Pancreas (tissue), 10 donors: ENCODE measurements around the gene HTR5A. TPM values are rescaled to one million over a fixed set of nuclear protein-coding genes. Genes with fewer than 3 reads are reported as not detected.

Experiments used
- ATAC-seq, 4 donors: fragments of 200-7000 bp; cut with Tn5 transposase; one replicate each; pipeline versions ENCODE4 v1.8.0 to v1.9.1; 2020; ENCODE audit warnings: mild to moderate bottlenecking in 4 of 4, moderate library complexity in 4 of 4
- DNase-seq, 6 donors: peaks; one replicate each; pipeline ENCODE4 v3.0.0-alpha.2; 2020
- FAIRE-seq: peaks from 2 replicates; lab custom pipeline; 2012; peaks lifted over from hg19 to GRCh38; lab: Jason Lieb, UNC
- H3K27ac ChIP-seq, 4 donors: fragments of 200-600 bp; sonication (generic); 1 replicate in 3 of 4; 2 replicates in 1 of 4; pipeline versions ENCODE4 v1.5.0 to v1.8.0; 2020
- H3K27me3 ChIP-seq, 4 donors: fragments of 200-600 bp; one replicate each; pipeline ENCODE4 v1.8.0; 2021
- H3K36me3 ChIP-seq, 3 donors: fragments of 200-600 bp; sonication (generic) in 1 of 3; one replicate each; pipeline versions ENCODE4 v1.5.0 to v1.8.0; 2020 to 2021
- H3K4me1 ChIP-seq, 3 donors: fragments of 200-600 bp; one replicate each; pipeline ENCODE4 v1.8.0; 2021
- H3K4me3 ChIP-seq, 4 donors: fragments of 200-600 bp; sonication (generic) in 2 of 4; one replicate each; pipeline versions ENCODE4 v1.5.0 to v1.8.0; 2020 to 2021
- H3K9me3 ChIP-seq, 4 donors: fragments of 200-600 bp; one replicate each; pipeline ENCODE4 v1.8.0; 2021
- WGBS, 2 donors: extraction: QIAGEN DNeasy Blood & Tissue Kit; methylation state at CpG; one replicate each; pipeline ENCODE4 v1.1.7; 2013; 5-methylcytosine and 5-hydroxymethylcytosine counted together
- intact Hi-C, 3 donors: fragments of 100-400 bp; cut with DNase I; formaldehyde crosslinking; loops; one replicate each; pipeline versions ENCODE4 v1.11.1 to v1.14.2; 2022
- polyA plus RNA-seq, 2 donors: library from polyadenylated mRNA; stranded (reverse); fragments of 200-250 nt; gene quantifications; one replicate each; pipeline ENCODE4 v1.2.3, GENCODE V29; 2013
- total RNA-seq, 6 donors: library from RNA; stranded (reverse); fragmentation: NEBNext Ultra II Directional in 4 of 6; extraction: Animal tissue kit (Norgen Biotek cat#: 25700) in 4 of 6; gene quantifications; one replicate each; pipeline versions ENCODE4 v1.2.1 to v1.2.4, GENCODE V29; 2021 to 2023
- TF ChIP-seq, protein P1 (sequence below), 4 donors: fragments of 200-600 bp; sonication (generic) in 3 of 4; IDR thresholded peaks; one replicate each; pipeline versions ENCODE4 v1.5.0 to v1.8.0; 2021; ENCODE audit warnings: antibody characterized with exemption in 4 of 4
- donor health status: healthy with polysubstance abuse.
- donor health status: DM: no; HTN: no; CAD: no; lungs with moderate emphysema.
- donor health status: DM: no; HTN: no; CAD: no.
- donor health status: control.
- donor health status: control.
- donor health status: Bipolar disorder and iron deficiency.
- donor health status: DM: yes; HTN: yes; CAD: no.
- donor health status: DM: no; HTN: no; CAD: no.
- donor health status: DM: no; HTN: no; CAD: no.
- donor health status: DM: yes; HTN: yes; CAD: no.

Gene HTR5A
- total and polyA plus RNA-seq, 8 donors: not detected

DNA sequence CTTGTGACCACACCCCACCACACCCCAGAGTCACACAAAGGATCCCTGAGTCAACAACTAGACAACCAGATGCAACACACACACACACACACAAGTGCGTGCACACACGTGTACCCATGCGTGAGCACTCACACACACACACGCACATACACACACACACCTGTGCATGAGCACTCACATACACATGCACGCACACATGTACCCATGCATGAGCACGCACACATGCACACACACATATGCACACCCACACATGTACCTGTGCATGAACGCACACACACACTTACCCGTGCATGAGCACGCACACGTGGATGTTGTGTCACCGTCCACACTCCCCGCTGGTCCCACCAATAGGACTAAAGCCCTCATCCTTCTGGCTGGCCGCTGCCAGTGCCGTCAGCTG, 60.4 kb downstream of the HTR5A start:
- intact Hi-C loops: no loop called here
- no peak for FAIRE-seq
- TF ChIP-seq, protein P1, sequence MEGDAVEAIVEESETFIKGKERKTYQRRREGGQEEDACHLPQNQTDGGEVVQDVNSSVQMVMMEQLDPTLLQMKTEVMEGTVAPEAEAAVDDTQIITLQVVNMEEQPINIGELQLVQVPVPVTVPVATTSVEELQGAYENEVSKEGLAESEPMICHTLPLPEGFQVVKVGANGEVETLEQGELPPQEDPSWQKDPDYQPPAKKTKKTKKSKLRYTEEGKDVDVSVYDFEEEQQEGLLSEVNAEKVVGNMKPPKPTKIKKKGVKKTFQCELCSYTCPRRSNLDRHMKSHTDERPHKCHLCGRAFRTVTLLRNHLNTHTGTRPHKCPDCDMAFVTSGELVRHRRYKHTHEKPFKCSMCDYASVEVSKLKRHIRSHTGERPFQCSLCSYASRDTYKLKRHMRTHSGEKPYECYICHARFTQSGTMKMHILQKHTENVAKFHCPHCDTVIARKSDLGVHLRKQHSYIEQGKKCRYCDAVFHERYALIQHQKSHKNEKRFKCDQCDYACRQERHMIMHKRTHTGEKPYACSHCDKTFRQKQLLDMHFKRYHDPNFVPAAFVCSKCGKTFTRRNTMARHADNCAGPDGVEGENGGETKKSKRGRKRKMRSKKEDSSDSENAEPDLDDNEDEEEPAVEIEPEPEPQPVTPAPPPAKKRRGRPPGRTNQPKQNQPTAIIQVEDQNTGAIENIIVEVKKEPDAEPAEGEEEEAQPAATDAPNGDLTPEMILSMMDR (IDR thresholded peaks at IDR 0.05): no peak

DNA sequence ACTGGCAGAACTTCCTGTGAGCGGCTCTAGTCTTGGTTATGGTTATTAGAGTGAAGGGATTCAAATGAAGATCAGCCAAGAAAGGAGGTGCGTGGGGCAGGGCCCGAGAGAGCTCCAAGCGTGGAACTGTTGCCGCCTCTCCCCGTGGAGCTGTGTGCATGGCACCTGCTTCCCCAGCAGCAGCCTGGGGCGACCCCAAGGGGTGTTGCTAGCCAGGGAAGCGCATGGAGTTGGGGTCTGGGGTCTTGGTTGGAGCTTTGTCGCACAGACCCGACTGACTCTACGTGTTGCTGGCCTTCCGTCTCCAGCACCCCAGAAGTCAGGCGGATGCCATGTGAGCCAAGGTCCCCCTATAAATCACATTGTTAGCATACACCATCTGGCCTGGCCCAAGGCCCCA, 61.0 kb downstream of the HTR5A start:
- Histone ChIP-seq H3K4me1 (no peaks in the 10 kb centered on the region), H3K27ac (no peak overlapping the region), H3K36me3 (no peaks in the 10 kb centered on the region), H3K9me3 (no peaks in the 10 kb centered on the region), H3K4me3 (no peak overlapping the region), H3K27me3 (no peaks in the 10 kb centered on the region)
- ATAC-seq (no peak), FAIRE-seq (no peak), DNase-seq (no peak)
- intact Hi-C loops: no loop called here
- TF ChIP-seq, protein P1 (IDR thresholded peaks at IDR 0.05): no peak
- WGBS, 2 donors: 87 to 92% methylated on average over 13 of the region's 13 CpGs

More for the DNA sequence above, 60.4 kb downstream of the HTR5A start:
- WGBS, 2 donors: 93 to 97% methylated on average over 14 of the region's 14 CpGs
- Histone ChIP-seq H3K9me3 (no peaks in the 10 kb centered on the region), H3K27me3 (no peaks in the 10 kb centered on the region), H3K4me1 (no peaks in the 10 kb centered on the region), H3K27ac (no peak overlapping the region), H3K36me3 (no peaks in the 10 kb centered on the region), H3K4me3 (no peak overlapping the region)
- ATAC-seq (no peak), DNase-seq (no peak)

DNA sequence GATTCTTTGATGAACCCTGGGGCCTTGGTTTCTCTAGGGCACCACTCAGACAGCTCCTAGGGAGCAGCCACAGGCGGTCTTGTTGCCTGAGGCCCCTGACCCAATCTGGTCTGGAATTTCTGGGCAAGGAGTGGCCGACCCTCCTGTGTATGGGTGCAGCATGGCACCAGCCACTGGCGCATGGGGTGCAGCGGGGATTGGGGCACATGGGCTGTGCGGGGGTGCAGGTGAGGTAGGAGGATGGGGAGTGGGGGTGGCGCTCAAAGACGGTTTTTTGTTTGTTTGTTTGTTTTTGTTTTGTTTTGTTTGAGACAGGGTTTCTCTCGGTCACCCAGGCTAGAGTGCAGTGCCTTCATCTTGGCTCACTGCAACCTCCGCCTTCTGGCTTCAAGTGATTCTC, 62.3 kb downstream of the HTR5A start:
- Histone ChIP-seq H3K4me3 (no peak overlapping the region), H3K27ac (no peak overlapping the region), H3K9me3 (no peaks in the 10 kb centered on the region), H3K27me3 (no peaks in the 10 kb centered on the region), H3K36me3 (no peaks in the 10 kb centered on the region), H3K4me1 (no peaks in the 10 kb centered on the region)
- intact Hi-C loops: no loop called here
- DNase-seq (no peak), FAIRE-seq (no peak), ATAC-seq (no peak)
- TF ChIP-seq, protein P1 (IDR thresholded peaks at IDR 0.05): no peak
- 78 to 90% methylated on average over 9 of the region's 9 CpGs for WGBS, 2 donors

DNA sequence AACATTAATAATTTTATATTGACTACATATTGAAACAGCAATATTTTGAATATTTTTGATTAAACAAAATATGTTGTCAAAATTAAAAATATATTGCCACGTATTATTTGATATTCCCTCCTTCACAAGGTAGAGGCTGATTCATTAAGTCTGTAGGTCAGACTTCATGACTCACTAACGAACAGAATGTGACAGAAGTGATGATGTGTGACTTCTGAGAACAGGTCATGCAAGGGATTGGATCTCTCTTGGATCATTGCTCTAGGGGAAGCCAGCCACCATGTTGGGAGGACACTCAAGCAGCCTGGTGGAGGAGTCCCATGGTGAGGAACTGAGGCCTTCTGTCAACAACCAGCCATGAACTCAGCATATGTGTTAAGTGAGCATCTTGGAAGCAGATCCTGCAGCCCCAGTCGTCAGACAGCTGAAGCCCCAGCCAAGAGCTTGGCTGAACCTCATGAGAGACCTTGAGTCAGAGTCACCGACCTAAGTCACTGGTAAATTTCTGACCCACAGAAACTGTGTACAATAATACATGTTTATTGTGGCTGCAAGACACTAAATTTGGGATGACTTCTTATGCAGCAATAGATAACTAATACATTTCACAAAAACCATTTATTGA, 66.6 kb downstream of the HTR5A start:
- H3K4me3 ChIP-seq: no peak overlapping the region
- no peak for ATAC-seq
- H3K27ac ChIP-seq: no peak overlapping the region
- no peaks in the 10 kb centered on the region for H3K27me3 ChIP-seq
- no peaks in the 10 kb centered on the region for H3K9me3 ChIP-seq
- FAIRE-seq: no peak
- TF ChIP-seq, protein P1 (IDR thresholded peaks at IDR 0.05): no peak
- H3K4me1 ChIP-seq: no peaks in the 10 kb centered on the region
- no peaks in the 10 kb centered on the region for H3K36me3 ChIP-seq
- intact Hi-C loops: no loop called here
- DNase-seq: no peak
- 50 to 60% methylated on average over 4 of the region's 4 CpGs for WGBS, 2 donors

Other genes starting within 250 kb of the HTR5A start
- 1 to 10 TPM; 3.2 to 6.2 (median 4.7) TPM for gene PAXIP1, start 67.2 kb upstream of the HTR5A start, total RNA-seq
- 1 to 10 TPM; 3.5 to 4.5 TPM for gene PAXIP1, start 67.2 kb upstream of the HTR5A start, polyA plus RNA-seq
- 10 to 100 TPM; 24.9 to 59.2 (median 50.3) TPM for gene INSIG1, start 227.6 kb downstream of the HTR5A start, total RNA-seq
- gene INSIG1, start 227.6 kb downstream of the HTR5A start, polyA plus RNA-seq: 10 to 100 TPM; 13.0 to 23.8 TPM